Endodermal cell (in vitro differentiated cells): ENCODE measurements around the gene WDR89. TPM values are rescaled to one million over a fixed set of nuclear protein-coding genes. Genes with fewer than 3 reads are reported as not detected.

Experiments used
- DNase-seq: peaks from one replicate; pipeline ENCODE4 v3.0.0-alpha.2; 2017
- H3K27ac ChIP-seq: 2 replicates; pipeline ENCODE4 v1.5.1; 2013; ENCODE audit warnings: mild to moderate bottlenecking, low read depth, low read length, moderate library complexity
- H3K27me3 ChIP-seq: 2 replicates; pipeline ENCODE4 v1.6.1; 2013; ENCODE audit warnings: mild to moderate bottlenecking, low read length, moderate library complexity; ENCODE audit not compliant: insufficient read depth, control insufficient read depth, poor library complexity, severe bottlenecking
- H3K36me3 ChIP-seq: 2 replicates; pipeline ENCODE4 v1.7.0; 2013; ENCODE audit warnings: mild to moderate bottlenecking, low read length, moderate library complexity; ENCODE audit not compliant: control insufficient read depth, insufficient read depth
- H3K4me1 ChIP-seq: one replicate; pipeline ENCODE4 v1.7.0; 2013; ENCODE audit warnings: low read length; ENCODE audit not compliant: control insufficient read depth, insufficient read depth
- H3K4me3 ChIP-seq: 2 replicates; pipeline ENCODE4 v1.5.1; 2013; ENCODE audit warnings: mild to moderate bottlenecking, low read length, moderate library complexity
- H3K9ac ChIP-seq: 2 replicates; pipeline ENCODE4 v1.6.1; 2013; ENCODE audit warnings: mild to moderate bottlenecking, low read length, moderate library complexity; ENCODE audit not compliant: poor library complexity, severe bottlenecking; ENCODE audit errors: extremely low read depth
- H3K9me3 ChIP-seq: 2 replicates; pipeline ENCODE4 v1.6.1; 2013; ENCODE audit warnings: mild to moderate bottlenecking, low read length, moderate library complexity; ENCODE audit not compliant: control insufficient read depth
- H3K27ac Mint-ChIP-seq: 2 replicates; pipeline ENCODE4 v1.8.0; 2020; ENCODE audit warnings: mixed read lengths
- H3K27me3 Mint-ChIP-seq: 2 replicates; pipeline ENCODE4 v1.8.0; 2021; ENCODE audit warnings: mild to moderate bottlenecking, mixed read lengths; ENCODE audit not compliant: insufficient read depth
- H3K36me3 Mint-ChIP-seq: 2 replicates; pipeline ENCODE4 v1.8.0; 2020; ENCODE audit warnings: low read depth, mixed read lengths
- H3K4me1 Mint-ChIP-seq: 2 replicates; pipeline ENCODE4 v1.8.0; 2020; ENCODE audit warnings: mixed read lengths
- H3K4me3 Mint-ChIP-seq: 2 replicates; pipeline ENCODE4 v1.8.0; 2020; ENCODE audit warnings: mild to moderate bottlenecking, moderate library complexity, mixed read lengths
- H3K9me3 Mint-ChIP-seq: 2 replicates; pipeline ENCODE4 v1.8.0; 2020; ENCODE audit warnings: mild to moderate bottlenecking, mixed read lengths
- WGBS, 2 experiments: methylation state at CpG; one replicate each; pipeline versions ENCODE4 v1.1.5 to v1.1.7; 2013; ENCODE audit warnings: missing lambda C conversion rate in 2 of 2, mixed read lengths in 1 of 2; ENCODE audit not compliant: insufficient coverage in 1 of 2, insufficient read length in 1 of 2; 5-methylcytosine and 5-hydroxymethylcytosine counted together
- total RNA-seq, 2 donors: library from RNA; stranded (reverse); fragmentation: NEBNext Ultra II Directional in 1 of 2; extraction: Animal tissue kit (Norgen Biotek cat#: 25700) in 1 of 2; gene quantifications; 2 replicates in 1 of 2; 3 replicates in 1 of 2; pipeline ENCODE4 v1.2.1, GENCODE V29; 2021
- TF ChIP-seq, protein P1 (sequence below): fragments of 200-600 bp; sonication (generic); conservative IDR thresholded peaks from 2 replicates; pipeline ENCODE4 v1.5.0; 2021; ENCODE audit warnings: antibody characterized with exemption, mild to moderate bottlenecking

WDR89 gene
- total RNA-seq, 2 donors from 2014 or later: 23.4 to 26.7 TPM

DNA sequence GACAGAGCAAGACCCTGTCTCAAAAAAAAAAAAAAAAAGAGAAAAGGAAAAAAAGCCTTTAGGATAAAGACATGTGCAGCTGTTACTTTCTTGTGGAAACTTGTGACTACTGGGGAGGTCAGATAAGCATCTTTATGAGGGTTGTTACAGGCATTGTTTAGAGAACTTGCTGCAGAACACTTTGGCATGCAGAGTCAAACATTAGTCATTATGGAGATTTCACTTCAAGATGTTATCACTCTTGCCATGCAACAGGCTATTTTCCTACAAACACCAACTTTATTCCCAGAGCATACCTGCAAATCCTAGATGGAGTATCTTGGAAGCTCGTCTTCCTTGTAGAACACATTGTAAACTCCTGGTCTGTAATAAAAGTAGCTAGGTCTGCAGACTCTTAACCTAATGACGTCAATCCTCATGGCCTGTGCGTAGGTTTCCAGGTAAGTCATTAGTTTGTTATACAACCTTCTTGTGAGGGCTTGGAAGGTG lies 36.3 kb upstream of the WDR89 start:
- Mint-ChIP-seq H3K27ac (no peak overlapping the region), H3K9me3 (no peaks in the 10 kb centered on the region), H3K4me1 (peaks cover 17% of the 10 kb centered on the region), H3K4me3 (no peak overlapping the region), H3K36me3 (peaks cover 4% of the 10 kb centered on the region), H3K27me3 (no peaks in the 10 kb centered on the region)
- Histone ChIP-seq H3K27me3 (no peaks in the 10 kb centered on the region), H3K4me1 (no peaks in the 10 kb centered on the region), H3K9ac (no peak overlapping the region), H3K4me3 (no peak overlapping the region), H3K9me3 (no peaks in the 10 kb centered on the region), H3K36me3 (no peaks in the 10 kb centered on the region), H3K27ac (no peak overlapping the region)
- WGBS, 2 experiments: 81 to 89% methylated on average over 2 to 3 of the region's 3 CpGs
- TF ChIP-seq, protein P1, sequence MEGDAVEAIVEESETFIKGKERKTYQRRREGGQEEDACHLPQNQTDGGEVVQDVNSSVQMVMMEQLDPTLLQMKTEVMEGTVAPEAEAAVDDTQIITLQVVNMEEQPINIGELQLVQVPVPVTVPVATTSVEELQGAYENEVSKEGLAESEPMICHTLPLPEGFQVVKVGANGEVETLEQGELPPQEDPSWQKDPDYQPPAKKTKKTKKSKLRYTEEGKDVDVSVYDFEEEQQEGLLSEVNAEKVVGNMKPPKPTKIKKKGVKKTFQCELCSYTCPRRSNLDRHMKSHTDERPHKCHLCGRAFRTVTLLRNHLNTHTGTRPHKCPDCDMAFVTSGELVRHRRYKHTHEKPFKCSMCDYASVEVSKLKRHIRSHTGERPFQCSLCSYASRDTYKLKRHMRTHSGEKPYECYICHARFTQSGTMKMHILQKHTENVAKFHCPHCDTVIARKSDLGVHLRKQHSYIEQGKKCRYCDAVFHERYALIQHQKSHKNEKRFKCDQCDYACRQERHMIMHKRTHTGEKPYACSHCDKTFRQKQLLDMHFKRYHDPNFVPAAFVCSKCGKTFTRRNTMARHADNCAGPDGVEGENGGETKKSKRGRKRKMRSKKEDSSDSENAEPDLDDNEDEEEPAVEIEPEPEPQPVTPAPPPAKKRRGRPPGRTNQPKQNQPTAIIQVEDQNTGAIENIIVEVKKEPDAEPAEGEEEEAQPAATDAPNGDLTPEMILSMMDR: no peak
- DNase-seq: no peak

DNA sequence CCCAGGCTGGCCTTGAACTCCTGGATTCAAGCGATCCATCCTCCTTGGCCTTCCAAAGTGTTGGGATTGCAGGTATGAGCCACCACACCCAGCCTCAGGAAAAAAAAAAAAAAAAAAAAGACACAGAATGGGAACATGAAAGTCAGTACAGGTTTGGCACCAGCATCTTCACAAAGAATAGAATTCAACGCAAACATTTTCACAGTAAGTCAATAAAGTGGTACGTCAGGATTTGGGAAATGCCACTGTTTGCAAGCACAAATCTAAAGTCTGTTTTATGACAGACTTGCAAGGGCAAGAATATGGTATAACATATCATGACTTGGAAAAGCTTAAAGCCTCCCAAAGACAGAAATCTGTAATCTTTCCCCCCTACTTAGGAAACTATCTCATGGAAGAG lies 34.9 kb upstream of the WDR89 start:
- DNase-seq: no peak
- Mint-ChIP-seq H3K9me3 (no peaks in the 10 kb centered on the region), H3K4me3 (no peak overlapping the region), H3K27ac (no peak overlapping the region), H3K36me3 (peaks cover 4% of the 10 kb centered on the region), H3K27me3 (no peaks in the 10 kb centered on the region), H3K4me1 (peaks cover 17% of the 10 kb centered on the region)
- Histone ChIP-seq H3K27me3 (no peaks in the 10 kb centered on the region), H3K9ac (no peak overlapping the region), H3K36me3 (no peaks in the 10 kb centered on the region), H3K4me1 (no peaks in the 10 kb centered on the region), H3K4me3 (no peak overlapping the region), H3K9me3 (no peaks in the 10 kb centered on the region), H3K27ac (no peak overlapping the region)
- TF ChIP-seq, protein P1: no peak
- 92 to 95% methylated on average over 3 of the region's 3 CpGs for WGBS, 2 experiments

DNA sequence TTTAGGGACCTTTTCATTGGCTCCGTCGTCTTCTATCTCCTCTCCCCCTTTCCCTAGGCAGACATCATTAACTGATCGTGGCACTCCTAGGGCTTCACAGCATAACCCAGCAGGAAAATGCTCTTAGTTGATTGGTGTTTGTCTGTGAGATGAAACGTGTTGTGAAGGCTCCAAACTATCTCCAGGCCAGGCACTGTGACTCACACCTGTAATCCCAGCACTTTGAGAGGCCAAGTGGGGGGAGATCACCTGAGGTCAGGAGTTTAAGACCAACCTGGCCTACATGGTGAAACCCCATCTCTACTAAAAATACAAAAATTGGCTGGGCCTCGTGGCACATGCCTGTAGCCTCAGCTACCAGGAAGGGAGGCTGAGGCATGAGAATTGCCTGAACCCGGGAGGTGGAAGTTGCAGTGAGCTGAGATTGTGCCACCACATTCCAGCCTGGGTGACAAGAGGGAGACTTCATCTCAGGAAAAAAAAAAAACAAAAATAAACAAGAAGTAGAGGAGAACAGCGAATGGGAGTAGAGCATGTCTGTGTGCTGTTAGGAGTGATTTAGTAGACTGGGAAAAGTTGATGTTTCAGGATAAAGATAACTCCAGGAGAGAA lies 32.3 kb upstream of the WDR89 start:
- peaks cover 17% of the 10 kb centered on the region for H3K4me1 Mint-ChIP-seq
- Histone ChIP-seq H3K36me3 (no peaks in the 10 kb centered on the region), H3K4me3 (no peak overlapping the region), H3K27me3 (no peaks in the 10 kb centered on the region), H3K27ac (no peak overlapping the region), H3K4me1 (no peaks in the 10 kb centered on the region), H3K9ac (no peak overlapping the region), H3K9me3 (no peaks in the 10 kb centered on the region)
- DNase-seq: no peak
- no peaks in the 10 kb centered on the region for H3K27me3 Mint-ChIP-seq
- H3K9me3 Mint-ChIP-seq: no peaks in the 10 kb centered on the region
- no peak overlapping the region for H3K4me3 Mint-ChIP-seq
- WGBS, 2 experiments: 70 to 100% methylated on average over 1 to 7 of the region's 7 CpGs
- TF ChIP-seq, protein P1: no peak
- H3K27ac Mint-ChIP-seq: peak overlapping the region; percentile 29
- H3K36me3 Mint-ChIP-seq: no peaks in the 10 kb centered on the region
